Measurements from ENCODE around the gene LRCH1. TPM values are rescaled to one million over a fixed set of nuclear protein-coding genes. Genes with fewer than 3 reads are reported as not detected.

Gene LRCH1
- total RNA-seq (2022; extraction: Qiagen RNA extraction; ENCODE audit: low read depth): 7.1 to 9.2 TPM (median 8.4 TPM) in 5 replicates

GRCh38 chr13:46552889-46553520 is at the start of gene LRCH1:
LRCH1 (plus strand) TSS chr13:46553170; CDS start chr13:46553397, 227 bp downstream.

GRCh38 chr13:46796515-46797474 is 243.8 kb downstream of the LRCH1 start, which contains the start of gene ESD:
ESD (minus strand) TSS chr13:46797161; CDS start chr13:46791413, 5,748 bp downstream.

Other genes starting within 250 kb of the LRCH1 start
- 0.07 to 0.11 TPM in 2 of 5 replicates, not detected in the others for gene RUBCNL, start 165.9 kb upstream of the LRCH1 start, total RNA-seq (2022; extraction: Qiagen RNA extraction; ENCODE audit: low read depth)
- 81.0 to 94.0 TPM (median 87.6 TPM) in 5 replicates for gene ESD, start 244.0 kb downstream of the LRCH1 start, total RNA-seq (2022; extraction: Qiagen RNA extraction; ENCODE audit: low read depth)